Dendritic cell treated with granulocyte-macrophage colony-stimulating factor and Interleukin-4, amounts not matched to agents 40 ng/mL and 50 ng/mL, for 4 days (primary cell): ENCODE data around the gene ST7.

Experiments
- H3K27ac Mint-ChIP-seq: one replicate; pipeline ENCODE4 v1.8.0; 2022; ENCODE audit warnings: mild to moderate bottlenecking, mixed read lengths
- H3K27me3 Mint-ChIP-seq: one replicate; pipeline ENCODE4 v1.8.0; 2022; ENCODE audit warnings: mild to moderate bottlenecking, mixed read lengths
- H3K36me3 Mint-ChIP-seq: one replicate; pipeline ENCODE4 v1.8.0; 2022; ENCODE audit warnings: low read depth, mixed read lengths
- H3K4me1 Mint-ChIP-seq: one replicate; pipeline ENCODE4 v1.8.0; 2022; ENCODE audit warnings: low read depth, mixed read lengths
- H3K4me3 Mint-ChIP-seq: one replicate; pipeline ENCODE4 v1.8.0; 2022; ENCODE audit warnings: mild to moderate bottlenecking, moderate library complexity, mixed read lengths
- H3K9me3 Mint-ChIP-seq: one replicate; pipeline ENCODE4 v1.8.0; 2022; ENCODE audit warnings: mixed read lengths
- intact Hi-C: fragments of 100-400 bp; cut with micrococcal nuclease; formaldehyde crosslinking; loops from one replicate; pipeline ENCODE4 v1.15.0; 2022

ST7 gene

DNA sequence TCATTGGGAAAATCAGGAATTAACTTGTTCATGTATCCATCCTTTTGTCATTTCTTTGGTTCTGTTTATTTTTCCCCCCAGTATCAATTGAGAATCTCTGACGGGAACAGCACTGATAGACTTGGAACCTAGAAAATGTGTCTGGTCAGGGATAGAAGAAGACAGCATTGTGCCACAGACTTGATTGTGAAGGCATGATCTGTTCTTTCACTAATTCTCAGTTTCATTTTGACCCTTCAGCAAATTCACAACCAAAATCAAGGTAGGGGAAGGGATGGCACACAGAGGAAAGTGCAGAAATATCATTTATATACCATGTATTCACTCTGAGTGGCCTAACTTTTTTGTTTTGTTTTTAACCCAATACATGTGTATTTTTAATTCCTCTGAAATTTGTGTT, 262.7 kb downstream of the ST7 start:
- H3K27ac Mint-ChIP-seq, result no peak overlapping the region
- H3K27me3 Mint-ChIP-seq, result no peaks in the 10 kb centered on the region
- intact Hi-C loops, result no loop called here
- H3K9me3 Mint-ChIP-seq, result no peaks in the 10 kb centered on the region
- H3K4me3 Mint-ChIP-seq, result no peak overlapping the region
- peaks cover 27% of the 10 kb centered on the region for H3K36me3 Mint-ChIP-seq
- H3K4me1 Mint-ChIP-seq, result peaks cover 1% of the 10 kb centered on the region

DNA sequence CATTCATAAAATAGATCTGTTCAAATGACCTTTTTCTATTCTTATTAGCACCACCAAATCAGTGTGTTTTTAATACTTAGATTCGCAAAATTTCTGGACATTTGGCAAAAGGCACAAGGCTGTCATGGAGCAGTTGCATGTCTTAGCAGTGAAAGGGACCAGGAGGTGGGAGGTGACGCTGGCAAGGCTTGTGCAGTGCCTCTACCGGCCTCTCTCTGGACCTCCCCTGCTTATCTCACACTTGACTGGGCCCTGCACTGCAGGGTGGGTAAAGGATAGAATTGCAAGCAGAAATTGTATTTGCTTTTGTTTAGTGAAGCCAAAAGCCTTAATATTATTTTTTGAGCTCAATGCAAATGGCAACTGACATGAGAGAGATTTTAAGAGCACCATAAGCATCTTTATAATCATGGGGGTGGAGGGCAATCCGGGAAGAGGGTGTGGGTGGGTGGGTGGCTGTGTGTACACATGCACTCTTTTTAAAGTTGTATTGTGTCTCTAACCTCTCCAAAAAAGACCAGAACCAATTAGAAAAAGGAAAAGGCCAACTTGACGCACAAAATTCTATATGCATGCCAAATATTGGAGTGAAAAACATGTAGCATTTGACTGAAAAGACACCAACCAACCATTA, 263.3 kb downstream of the ST7 start:
- Mint-ChIP-seq H3K36me3 (peaks cover 22% of the 10 kb centered on the region), H3K4me3 (no peak overlapping the region), H3K27me3 (no peaks in the 10 kb centered on the region), H3K9me3 (no peaks in the 10 kb centered on the region), H3K27ac (no peak overlapping the region), H3K4me1 (no peaks in the 10 kb centered on the region)
- intact Hi-C loops, result no loop called here

DNA sequence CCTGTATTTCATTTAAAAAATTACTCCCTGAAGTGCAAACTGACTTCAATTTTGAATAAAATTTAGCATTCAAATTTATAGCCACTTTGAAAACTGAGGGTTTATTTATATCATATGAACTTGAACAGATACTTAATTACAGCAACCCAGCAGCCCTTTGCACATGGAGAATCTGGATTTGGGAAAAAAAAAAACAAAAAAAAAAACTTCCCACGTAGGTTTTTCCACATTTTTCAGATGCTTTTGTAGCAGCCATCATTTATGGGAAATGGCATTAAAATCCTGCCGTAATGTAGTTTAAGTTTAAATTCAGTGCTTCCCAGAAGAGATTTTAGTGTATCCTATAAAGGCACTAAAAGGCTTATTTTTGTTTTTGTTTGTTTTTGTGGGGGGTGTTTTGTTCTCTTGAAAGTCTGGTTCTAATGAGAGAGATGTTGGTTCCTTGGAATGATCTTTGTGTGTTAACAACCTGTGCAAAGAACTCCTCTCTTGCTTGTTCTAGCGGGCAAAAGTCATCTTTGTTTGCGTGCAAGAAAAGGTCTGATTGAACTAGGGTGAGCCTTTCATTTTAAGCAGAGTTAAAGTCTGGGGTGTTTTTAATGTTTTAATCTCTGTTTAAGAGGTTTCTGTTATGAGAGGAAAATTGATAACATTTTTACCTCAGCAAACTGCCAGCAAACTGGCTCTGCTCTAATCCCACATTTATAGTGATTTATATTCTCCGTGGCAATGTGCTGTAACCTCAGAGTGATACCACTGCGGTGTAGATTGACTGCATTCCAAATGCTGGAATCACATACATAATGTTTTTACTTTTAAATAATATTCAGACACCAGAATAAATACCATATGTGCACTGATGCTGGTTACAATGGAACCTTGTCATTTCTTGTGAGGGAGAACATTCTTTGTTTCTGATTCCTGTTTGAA, 264.1 kb downstream of the ST7 start:
- intact Hi-C loops, result no loop called here
- H3K4me3 Mint-ChIP-seq, result no peak overlapping the region

DNA sequence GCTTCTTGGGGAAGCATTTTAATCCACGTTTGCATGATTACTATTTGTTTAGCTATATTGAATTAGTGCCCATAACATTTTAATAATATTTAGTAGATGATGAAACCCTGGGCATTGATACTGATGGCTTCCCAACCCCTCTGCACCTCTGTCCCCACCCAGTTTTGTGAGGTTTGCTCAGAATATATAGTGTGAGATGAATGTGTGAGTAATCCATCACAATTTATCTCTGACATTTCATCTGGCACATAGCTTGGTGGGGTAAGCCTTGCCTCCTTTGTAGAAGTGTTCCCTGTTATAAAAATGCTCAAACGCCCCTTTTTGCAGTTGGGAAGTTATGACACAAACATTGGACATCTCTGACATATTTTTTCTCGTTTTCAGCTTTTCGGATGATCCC, 265.4 kb downstream of the ST7 start:
- Mint-ChIP-seq H3K4me1 (no peaks in the 10 kb centered on the region), H3K9me3 (no peaks in the 10 kb centered on the region), H3K27ac (no peak overlapping the region), H3K4me3 (no peak overlapping the region), H3K36me3 (peaks cover 40% of the 10 kb centered on the region), H3K27me3 (no peaks in the 10 kb centered on the region)
- intact Hi-C loops, result no loop called here

More for the DNA sequence above, 264.1 kb downstream of the ST7 start:
- no peak overlapping the region for H3K27ac Mint-ChIP-seq
- no peaks in the 10 kb centered on the region for H3K9me3 Mint-ChIP-seq
- peaks cover 28% of the 10 kb centered on the region for H3K36me3 Mint-ChIP-seq
- no peaks in the 10 kb centered on the region for H3K27me3 Mint-ChIP-seq
- H3K4me1 Mint-ChIP-seq, result no peaks in the 10 kb centered on the region

DNA sequence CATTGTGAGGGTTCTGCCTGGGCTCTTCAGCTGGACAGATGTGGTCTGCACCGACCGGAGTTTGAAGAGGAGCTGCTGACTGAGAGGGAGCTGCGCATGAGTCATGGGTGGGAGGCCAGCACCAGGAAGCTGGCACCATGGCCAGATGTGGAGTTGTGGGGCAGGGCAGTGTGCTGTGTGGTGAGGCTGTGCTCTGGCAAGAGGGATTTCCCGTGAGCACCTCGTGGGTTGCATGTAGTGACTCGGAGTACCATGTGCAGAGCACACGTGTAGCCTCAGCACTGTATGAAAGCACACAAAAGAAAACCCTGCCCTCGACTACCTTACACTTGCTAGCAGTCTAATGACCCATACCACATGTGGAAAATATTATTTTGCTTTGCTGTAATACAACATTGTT, 266.2 kb downstream of the ST7 start:
- H3K27ac Mint-ChIP-seq, result no peak overlapping the region
- no peaks in the 10 kb centered on the region for H3K27me3 Mint-ChIP-seq
- intact Hi-C loops, result no loop called here
- no peak overlapping the region for H3K4me3 Mint-ChIP-seq
- H3K9me3 Mint-ChIP-seq, result no peaks in the 10 kb centered on the region
- no peaks in the 10 kb centered on the region for H3K4me1 Mint-ChIP-seq
- peaks cover 37% of the 10 kb centered on the region for H3K36me3 Mint-ChIP-seq

DNA sequence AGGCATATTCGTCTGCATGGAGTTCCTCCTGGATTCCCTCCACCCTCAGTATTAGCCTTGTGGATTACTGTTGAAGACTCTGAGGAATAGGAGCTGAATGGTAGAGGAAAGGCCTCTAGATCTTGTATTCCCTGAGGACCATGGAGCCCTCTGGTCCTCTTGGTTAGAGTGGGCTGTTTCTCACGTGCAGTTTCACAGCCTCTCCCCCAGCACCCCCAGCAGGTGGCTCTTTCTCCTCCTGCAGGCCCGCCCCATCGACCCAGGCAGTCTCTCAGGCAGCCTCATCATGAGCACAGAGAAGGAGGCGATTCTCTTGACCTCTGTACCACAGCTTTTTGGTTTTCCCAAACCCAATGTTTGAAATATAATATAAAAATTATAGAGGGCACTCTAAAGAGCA, 267.5 kb downstream of the ST7 start:
- Mint-ChIP-seq H3K27ac (no peak overlapping the region), H3K36me3 (peaks cover 32% of the 10 kb centered on the region), H3K4me3 (no peak overlapping the region), H3K9me3 (no peaks in the 10 kb centered on the region), H3K4me1 (no peaks in the 10 kb centered on the region), H3K27me3 (no peaks in the 10 kb centered on the region)
- intact Hi-C loops, result no loop called here

DNA sequence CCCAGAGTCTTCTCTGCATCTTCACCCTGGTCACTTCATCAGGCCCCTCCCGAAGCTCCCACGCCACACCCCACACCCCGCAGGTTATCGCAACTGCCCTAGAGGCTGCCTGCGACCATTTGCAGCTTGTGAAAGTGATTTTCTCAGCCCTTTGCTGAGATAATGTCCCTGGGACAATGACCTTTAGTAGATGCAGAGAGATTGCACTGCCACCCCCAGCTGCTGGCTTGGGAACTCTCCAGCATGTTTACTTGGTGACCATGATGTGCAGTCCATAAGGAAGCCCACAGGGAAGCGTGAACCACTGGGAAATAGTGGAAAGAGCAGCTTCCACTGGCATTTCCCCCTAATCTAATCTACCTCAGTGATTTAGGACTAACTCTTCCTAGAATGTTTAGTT, 272.2 kb downstream of the ST7 start:
- Mint-ChIP-seq H3K27ac (no peak overlapping the region), H3K4me1 (no peaks in the 10 kb centered on the region), H3K27me3 (no peaks in the 10 kb centered on the region), H3K36me3 (peaks cover 19% of the 10 kb centered on the region), H3K9me3 (no peaks in the 10 kb centered on the region), H3K4me3 (no peak overlapping the region)
- intact Hi-C loops, result no loop called here

DNA sequence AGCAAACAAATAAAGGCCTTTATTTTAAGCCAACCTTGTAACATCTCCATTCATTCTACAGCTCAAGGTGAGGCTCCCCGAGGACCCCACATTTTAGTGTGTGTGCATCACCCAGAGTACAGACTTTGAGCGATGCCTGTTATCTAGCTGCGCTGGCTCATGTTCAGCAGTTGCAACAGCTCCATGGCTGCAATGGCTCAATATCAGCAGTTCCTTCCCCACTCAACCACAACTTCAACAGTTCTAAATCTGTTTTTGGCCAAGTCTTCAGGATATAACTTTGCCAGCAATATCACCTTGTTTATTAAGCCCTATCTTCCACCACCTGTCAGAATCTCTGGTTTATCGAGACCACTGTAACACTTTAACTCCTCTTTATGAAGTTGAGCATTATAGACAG, 273.8 kb downstream of the ST7 start:
- intact Hi-C loops, result no loop called here
- Mint-ChIP-seq H3K27ac (no peak overlapping the region), H3K27me3 (no peaks in the 10 kb centered on the region), H3K36me3 (peaks cover 13% of the 10 kb centered on the region), H3K4me1 (no peaks in the 10 kb centered on the region), H3K9me3 (peaks cover under 1% of the 10 kb centered on the region), H3K4me3 (no peak overlapping the region)

DNA sequence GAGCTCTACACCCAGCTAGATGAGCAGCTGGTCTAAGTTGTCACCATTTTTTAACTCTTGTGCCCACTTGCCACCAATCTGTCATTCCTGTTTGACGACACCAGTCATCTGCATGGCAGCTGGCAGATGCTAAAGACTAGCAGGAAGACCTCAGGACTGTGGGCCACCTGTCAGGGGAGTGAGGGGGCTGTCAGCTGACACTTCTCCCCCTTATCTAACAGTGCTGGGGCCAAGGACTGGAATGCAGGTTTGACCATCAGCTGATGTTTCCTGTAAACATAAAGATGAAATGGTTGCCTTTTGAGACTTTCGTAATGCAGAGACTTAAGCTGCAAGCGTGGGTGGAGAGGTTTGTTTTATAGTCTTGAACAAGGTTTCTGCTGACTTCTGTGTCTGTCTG, 276.0 kb downstream of the ST7 start:
- Mint-ChIP-seq H3K9me3 (peaks cover 16% of the 10 kb centered on the region), H3K4me1 (no peaks in the 10 kb centered on the region), H3K4me3 (no peak overlapping the region), H3K27me3 (no peaks in the 10 kb centered on the region), H3K36me3 (no peaks in the 10 kb centered on the region), H3K27ac (no peak overlapping the region)
- intact Hi-C loops, result no loop called here

DNA sequence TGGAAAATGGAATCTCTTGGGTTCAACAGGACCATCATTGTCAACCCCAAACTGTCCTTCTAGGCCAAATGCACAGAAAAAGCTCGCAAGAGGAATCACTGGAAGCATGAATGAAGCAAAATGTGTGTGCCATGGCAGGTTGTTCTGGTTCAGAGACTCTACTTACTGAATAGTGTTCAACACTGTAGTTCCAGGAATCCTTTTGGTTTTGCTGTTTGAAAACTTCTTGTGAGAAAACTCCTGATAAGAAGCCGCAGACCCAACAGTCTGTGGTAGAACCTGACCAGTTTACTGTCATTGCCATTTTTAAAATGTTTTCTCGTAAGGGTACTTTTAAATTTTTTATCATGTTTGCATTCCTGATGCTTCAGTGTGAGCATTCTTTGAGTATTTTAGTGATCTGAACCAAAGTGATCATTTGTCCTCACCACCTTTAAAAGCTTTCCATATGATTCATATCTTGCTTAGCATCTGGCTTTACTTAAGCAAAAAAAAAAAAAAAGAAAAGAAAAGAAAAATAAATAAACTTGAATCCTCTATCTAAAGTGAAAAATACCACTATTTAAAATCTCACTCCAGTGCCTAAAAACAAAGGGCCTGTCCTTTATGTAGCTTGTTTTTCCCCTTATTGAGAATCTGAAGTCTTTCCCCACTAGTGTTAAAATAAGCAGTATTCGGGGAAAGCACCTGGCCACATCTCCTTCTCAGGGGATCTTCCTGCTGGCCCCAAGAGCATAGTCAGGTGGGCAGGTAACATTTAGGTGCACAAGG, 277.2 kb downstream of the ST7 start:
- H3K27ac Mint-ChIP-seq, result no peak overlapping the region
- H3K9me3 Mint-ChIP-seq, result peaks cover 16% of the 10 kb centered on the region
- no peak overlapping the region for H3K4me3 Mint-ChIP-seq
- H3K36me3 Mint-ChIP-seq, result no peaks in the 10 kb centered on the region
- intact Hi-C loops, result no loop called here
- no peaks in the 10 kb centered on the region for H3K4me1 Mint-ChIP-seq
- H3K27me3 Mint-ChIP-seq, result peaks cover 2% of the 10 kb centered on the region

DNA sequence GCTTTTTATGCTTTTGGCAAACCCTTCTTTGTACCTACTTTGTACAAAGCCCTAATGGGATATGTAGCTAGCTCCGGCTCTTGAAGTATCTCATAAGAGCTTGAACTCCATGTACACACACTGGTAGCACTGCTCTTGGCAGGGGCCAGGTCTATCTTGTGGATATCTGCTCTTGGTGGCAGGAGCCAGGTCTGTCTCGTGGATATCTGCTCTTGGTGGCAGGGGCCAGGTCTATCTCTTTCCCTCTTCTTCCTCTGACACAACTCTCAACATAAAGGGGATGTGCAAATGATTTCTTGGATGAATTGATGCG, 277.7 kb downstream of the ST7 start:
- Mint-ChIP-seq H3K9me3 (peaks cover 16% of the 10 kb centered on the region), H3K27me3 (peaks cover 2% of the 10 kb centered on the region), H3K4me1 (no peaks in the 10 kb centered on the region), H3K4me3 (no peak overlapping the region), H3K27ac (no peak overlapping the region), H3K36me3 (no peaks in the 10 kb centered on the region)
- intact Hi-C loops, result no loop called here

DNA sequence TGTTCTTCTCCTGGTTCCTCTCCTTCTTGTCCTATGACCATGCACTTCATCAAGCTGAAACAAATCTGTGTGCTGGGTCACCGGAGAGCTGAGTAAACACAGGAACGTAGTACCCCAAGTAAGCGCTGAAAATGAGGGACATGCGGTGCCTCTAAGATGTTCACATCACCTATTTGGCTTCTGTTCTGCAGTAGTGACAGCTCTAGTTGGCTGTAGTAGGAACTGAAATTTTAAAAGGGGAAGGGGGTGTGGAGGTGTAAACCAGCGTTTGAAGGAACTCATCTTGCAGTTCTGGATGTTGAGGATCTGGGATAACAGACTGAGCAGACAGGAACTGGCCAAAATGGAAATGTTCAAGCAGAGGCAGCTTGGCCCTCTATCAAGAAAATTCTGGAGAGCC, 284.3 kb downstream of the ST7 start:
- intact Hi-C loops, result no loop called here

DNA sequence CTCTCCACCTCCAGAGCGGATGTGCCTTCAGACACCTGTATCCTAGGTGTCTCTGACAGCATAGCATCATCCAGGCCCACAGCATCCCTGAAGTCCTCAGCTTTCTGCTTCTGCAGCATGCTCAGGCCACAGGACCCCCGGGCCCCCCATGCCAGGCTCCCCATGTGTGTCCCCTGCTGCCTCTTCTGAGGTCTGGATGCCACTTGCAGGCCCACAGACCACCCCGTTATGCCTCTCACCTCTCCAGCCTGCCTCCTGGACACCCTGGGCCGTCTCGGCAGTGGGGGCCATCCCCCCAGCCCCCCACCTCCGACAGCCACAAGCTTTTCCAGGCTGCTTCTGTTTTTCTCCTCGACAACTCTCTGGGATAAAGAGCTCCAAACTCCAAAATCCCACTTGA, 285.2 kb downstream of the ST7 start:
- intact Hi-C loops, result no loop called here
- Mint-ChIP-seq H3K4me1 (peaks cover 7% of the 10 kb centered on the region), H3K27ac (no peak overlapping the region), H3K9me3 (peaks cover 5% of the 10 kb centered on the region), H3K36me3 (no peaks in the 10 kb centered on the region), H3K4me3 (no peak overlapping the region), H3K27me3 (peaks cover 4% of the 10 kb centered on the region)

More for the DNA sequence above, 284.3 kb downstream of the ST7 start:
- peaks cover 10% of the 10 kb centered on the region for H3K9me3 Mint-ChIP-seq
- H3K27me3 Mint-ChIP-seq, result peaks cover 4% of the 10 kb centered on the region
- no peaks in the 10 kb centered on the region for H3K36me3 Mint-ChIP-seq
- no peak overlapping the region for H3K27ac Mint-ChIP-seq
- no peak overlapping the region for H3K4me3 Mint-ChIP-seq
- peaks cover 7% of the 10 kb centered on the region for H3K4me1 Mint-ChIP-seq

DNA sequence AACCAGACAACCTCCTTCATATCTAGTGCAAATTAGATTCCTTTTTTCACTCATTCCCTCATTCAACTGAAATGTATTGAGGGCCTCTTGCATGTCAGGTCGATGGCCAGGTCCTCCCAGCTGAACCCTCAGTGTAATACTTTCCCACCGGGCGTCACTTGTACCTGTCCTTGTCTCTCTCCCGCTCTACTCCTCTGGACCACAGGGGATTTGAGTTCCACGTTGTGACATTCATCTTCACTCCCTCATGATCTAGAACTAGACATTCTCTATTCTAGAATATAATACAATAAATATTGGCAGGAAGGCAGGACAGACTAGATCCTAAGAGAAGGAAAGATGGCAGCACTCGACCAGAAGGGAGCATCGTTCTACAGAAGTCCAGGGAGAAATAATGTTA, 285.6 kb downstream of the ST7 start:
- Mint-ChIP-seq H3K4me1 (peaks cover 7% of the 10 kb centered on the region), H3K27ac (no peak overlapping the region), H3K36me3 (no peaks in the 10 kb centered on the region), H3K27me3 (peaks cover 4% of the 10 kb centered on the region), H3K9me3 (peaks cover under 1% of the 10 kb centered on the region), H3K4me3 (no peak overlapping the region)
- intact Hi-C loops, result no loop called here
